Stromal cell of bone marrow (primary cell): ENCODE measurements around the gene RPN2.
A peak's percentile ranks its signal among the peaks of the same experiment; 100 is the strongest.

Source experiments
- DNase-seq: peaks from one replicate; pipeline ENCODE4 v3.0.0-alpha.2; 2012; ENCODE audit warnings: low read depth

Gene RPN2

GRCh38 chr20:37266940-37267666, 88.0 kb downstream of the RPN2 start:
- no peak for DNase-seq

GRCh38 chr20:37267667-37268313, 88.7 kb downstream of the RPN2 start:
- no peak for DNase-seq

- no peak for DNase-seq
Observed at GRCh38 chr20:37270576-37271420, 91.7 kb downstream of the RPN2 start.

GRCh38 chr20:37271421-37271768, 92.3 kb downstream of the RPN2 start:
- no peak for DNase-seq

GRCh38 chr20:37273988-37274387, 94.9 kb downstream of the RPN2 start:
- no peak for DNase-seq

- no peak for DNase-seq
Observed at GRCh38 chr20:37274851-37275524, 95.9 kb downstream of the RPN2 start.

GRCh38 chr20:37276494-37277252, 97.5 kb downstream of the RPN2 start:
- DNase-seq = peak; percentile 77

GRCh38 chr20:37277253-37277593, 98.1 kb downstream of the RPN2 start:
- no peak for DNase-seq

- no peak for DNase-seq
Observed at GRCh38 chr20:37278966-37279590, 99.9 kb downstream of the RPN2 start.

- DNase-seq = no peak
Observed at GRCh38 chr20:37279820-37280219, 100.7 kb downstream of the RPN2 start.

- DNase-seq = no peak
Observed at GRCh38 chr20:37280403-37280802, 101.3 kb downstream of the RPN2 start.

- DNase-seq = peak; percentile 72
Observed at GRCh38 chr20:37282556-37282955, 103.4 kb downstream of the RPN2 start.

- no peak for DNase-seq
Observed at GRCh38 chr20:37283530-37284195, 104.5 kb downstream of the RPN2 start.

GRCh38 chr20:37284691-37285161, 105.6 kb downstream of the RPN2 start:
- DNase-seq = no peak

- DNase-seq = no peak
Observed at GRCh38 chr20:37285664-37286374, 106.7 kb downstream of the RPN2 start.

GRCh38 chr20:37288091-37288490, 109.0 kb downstream of the RPN2 start:
- DNase-seq = no peak

- no peak for DNase-seq
Observed at GRCh38 chr20:37290158-37290810, 111.2 kb downstream of the RPN2 start.
